ENCODE results near the gene OGFOD3.

Gene OGFOD3

GRCh38 chr17:82410014-82410716, 8.2 kb downstream of the OGFOD3 start:
- Histone ChIP-seq H3K4me1 (peaks cover 12% of the 10 kb centered on the region), H3K4me3 (ENCODE audit: low read depth, low read length) (no peak overlapping the region), H3K27me3 (no peaks in the 10 kb centered on the region), H3K9me3 (no peaks in the 10 kb centered on the region), H3K36me3 (no peaks in the 10 kb centered on the region; the same call in 1 of the 2 replicates)
- no peak for TF ChIP-seq CTCF (IDR thresholded peaks at IDR 0.05; ENCODE audit: low read depth, low read length)
- no peak for DNase-seq

GRCh38 chr17:82408938-82409318, 9.5 kb downstream of the OGFOD3 start:
- no peak for DNase-seq
- H3K9me3 ChIP-seq, result no peaks in the 10 kb centered on the region
- H3K36me3 ChIP-seq, result no peaks in the 10 kb centered on the region; the same call in 1 of the 2 replicates
- peaks cover 12% of the 10 kb centered on the region for H3K4me1 ChIP-seq
- no peak for TF ChIP-seq CTCF (IDR thresholded peaks at IDR 0.05; ENCODE audit: low read depth, low read length)
- no peak overlapping the region for H3K4me3 ChIP-seq (ENCODE audit: low read depth, low read length)
- H3K27me3 ChIP-seq, result no peaks in the 10 kb centered on the region

- Histone ChIP-seq H3K27me3 (no peaks in the 10 kb centered on the region), H3K36me3 (no peaks in the 10 kb centered on the region), H3K4me1 (peaks cover 11% of the 10 kb centered on the region), H3K4me3 (ENCODE audit: low read depth, low read length) (no peak overlapping the region), H3K9me3 (no peaks in the 10 kb centered on the region)
- no peak for TF ChIP-seq CTCF (IDR thresholded peaks at IDR 0.05; ENCODE audit: low read depth, low read length)
- DNase-seq, result no peak
These were observed 10.0 kb downstream of the OGFOD3 start for GRCh38 chr17:82408288-82408937.

- Histone ChIP-seq H3K4me1 (no peaks in the 10 kb centered on the region), H3K4me3 (ENCODE audit: low read depth, low read length) (no peak overlapping the region), H3K27me3 (no peaks in the 10 kb centered on the region), H3K9me3 (no peaks in the 10 kb centered on the region), H3K36me3 (no peaks in the 10 kb centered on the region)
- DNase-seq, result no peak
- TF ChIP-seq CTCF (IDR thresholded peaks at IDR 0.05; ENCODE audit: low read depth, low read length), result no peak
These were observed 11.1 kb downstream of the OGFOD3 start for GRCh38 chr17:82407255-82407654.

- Histone ChIP-seq H3K9me3 (no peaks in the 10 kb centered on the region), H3K4me1 (no peaks in the 10 kb centered on the region), H3K27me3 (no peaks in the 10 kb centered on the region), H3K4me3 (ENCODE audit: low read depth, low read length) (no peak overlapping the region), H3K36me3 (no peaks in the 10 kb centered on the region)
- no peak for DNase-seq
- no peak for TF ChIP-seq CTCF (IDR thresholded peaks at IDR 0.05; ENCODE audit: low read depth, low read length)
These were observed 12.2 kb downstream of the OGFOD3 start for GRCh38 chr17:82406131-82406671.

- Histone ChIP-seq H3K27me3 (no peaks in the 10 kb centered on the region), H3K36me3 (no peaks in the 10 kb centered on the region), H3K4me1 (peaks cover 3% of the 10 kb centered on the region), H3K9me3 (no peaks in the 10 kb centered on the region), H3K4me3 (ENCODE audit: low read depth, low read length) (no peak overlapping the region)
- no peak for TF ChIP-seq CTCF (IDR thresholded peaks at IDR 0.05; ENCODE audit: low read depth, low read length)
- DNase-seq, result no peak
These were observed 13.3 kb downstream of the OGFOD3 start for GRCh38 chr17:82405051-82405450.
